ENCODE results near the gene CDON. TPM values are rescaled to one million over a fixed set of nuclear protein-coding genes. Genes with fewer than 3 reads are reported as not detected.
A peak's percentile ranks its signal among the peaks of the same experiment; 100 is the strongest.
"Not testable (repeated sequence)": the region's sequence is repeated elsewhere in the genome, so short reads cannot be mapped to it uniquely, and the experiment has no call there.

The CDON gene
- polyA plus RNA-seq, 4 donors, result 24.6 to 136 (median 28.3) TPM

GRCh38 chr11:126002181-126002580, 60.5 kb downstream of the CDON start:
- no peak for DNase-seq (ENCODE audit: low read depth in 4 of 4, low spot score in 3 of 4)

- no peak for DNase-seq (ENCODE audit: low read depth in 4 of 4, low spot score in 3 of 4)
Measured at GRCh38 chr11:125999234-125999880, 63.3 kb downstream of the CDON start.

GRCh38 chr11:125998267-125998666, 64.4 kb downstream of the CDON start:
- no peak for DNase-seq (ENCODE audit: low read depth in 4 of 4, low spot score in 3 of 4)

- DNase-seq (ENCODE audit: low read depth in 4 of 4, low spot score in 3 of 4), result no peak
Measured at GRCh38 chr11:125995313-125995712, 67.4 kb downstream of the CDON start.

GRCh38 chr11:125994509-125994908, 68.2 kb downstream of the CDON start:
- DNase-seq (ENCODE audit: low read depth in 4 of 4, low spot score in 3 of 4), result peak in 3 of 4 donors; percentile 6 to 26 (median 25)

GRCh38 chr11:125992893-125993292, 69.8 kb downstream of the CDON start:
- no peak for DNase-seq (ENCODE audit: low read depth in 4 of 4, low spot score in 3 of 4)

- DNase-seq (ENCODE audit: low read depth in 4 of 4, low spot score in 3 of 4), result no peak
Measured at GRCh38 chr11:125990244-125990643, 72.4 kb downstream of the CDON start.

GRCh38 chr11:125987066-125987641, 75.5 kb downstream of the CDON start:
- DNase-seq (ENCODE audit: low read depth in 4 of 4, low spot score in 3 of 4), result no peak

GRCh38 chr11:125985956-125986355, 76.7 kb downstream of the CDON start:
- not testable (repeated sequence) for DNase-seq (ENCODE audit: low read depth in 4 of 4, low spot score in 3 of 4)

- DNase-seq (ENCODE audit: low read depth in 4 of 4, low spot score in 3 of 4), result no peak
Measured at GRCh38 chr11:125982348-125982730, 80.3 kb downstream of the CDON start.

GRCh38 chr11:125980436-125980835, 82.2 kb downstream of the CDON start:
- DNase-seq (ENCODE audit: low read depth in 4 of 4, low spot score in 3 of 4), result no peak

- no peak for DNase-seq (ENCODE audit: low read depth in 4 of 4, low spot score in 3 of 4)
Measured at GRCh38 chr11:125979511-125979910, 83.2 kb downstream of the CDON start.

GRCh38 chr11:125978778-125979407, 83.8 kb downstream of the CDON start:
- no peak for DNase-seq (ENCODE audit: low read depth in 4 of 4, low spot score in 3 of 4)

GRCh38 chr11:125978181-125978716, 84.4 kb downstream of the CDON start:
- DNase-seq (ENCODE audit: low read depth in 4 of 4, low spot score in 3 of 4), result no peak

- DNase-seq (ENCODE audit: low read depth in 4 of 4, low spot score in 3 of 4), result no peak
Measured at GRCh38 chr11:125977333-125977732, 85.3 kb downstream of the CDON start.

- no peak for DNase-seq (ENCODE audit: low read depth in 4 of 4, low spot score in 3 of 4)
Measured at GRCh38 chr11:125976156-125976555, 86.5 kb downstream of the CDON start.

- DNase-seq (ENCODE audit: low read depth in 4 of 4, low spot score in 3 of 4), result no peak
Measured at GRCh38 chr11:125975634-125976033, 87.0 kb downstream of the CDON start.

GRCh38 chr11:125974284-125974683, 88.4 kb downstream of the CDON start:
- no peak for DNase-seq (ENCODE audit: low read depth in 4 of 4, low spot score in 3 of 4)

- no peak for DNase-seq (ENCODE audit: low read depth in 4 of 4, low spot score in 3 of 4)
Measured at GRCh38 chr11:125971618-125972017, 91.0 kb downstream of the CDON start.

- DNase-seq (ENCODE audit: low read depth in 4 of 4, low spot score in 3 of 4), result no peak
Measured at GRCh38 chr11:125968354-125968753, 94.3 kb downstream of the CDON start.

- DNase-seq (ENCODE audit: low read depth in 4 of 4, low spot score in 3 of 4), result no peak
Measured at GRCh38 chr11:125967515-125967914, 95.2 kb downstream of the CDON start.

GRCh38 chr11:125960771-125961170, 101.9 kb downstream of the CDON start:
- no peak for DNase-seq (ENCODE audit: low read depth in 4 of 4, low spot score in 3 of 4)

All from left renal pelvis (tissue), 4 donors.